ENCODE data around the gene DNAJC5. TPM values are rescaled to one million over a fixed set of nuclear protein-coding genes. Genes with fewer than 3 reads are reported as not detected.
A peak's percentile ranks its signal among the peaks of the same experiment; 100 is the strongest.

The DNAJC5 gene
- total RNA-seq, 1 donor from 2014 or later: 57.9 TPM

- peaks cover 14% of the 10 kb centered on the region for H3K4me1 Mint-ChIP-seq (ENCODE audit: low read depth, unreplicated experiment)
- peak overlapping the region; percentile 75 for H3K4me3 Mint-ChIP-seq (ENCODE audit: unreplicated experiment)
- no peaks in the 10 kb centered on the region for H3K36me3 Mint-ChIP-seq (ENCODE audit: unreplicated experiment)
- H3K27ac Mint-ChIP-seq (ENCODE audit: unreplicated experiment): peak overlapping the region; percentile 66
- DNase-seq: no peak
- no peak for TF ChIP-seq CTCF (IDR thresholded peaks at IDR 0.05; ENCODE audit: partially characterized antibody, unreplicated experiment)
- H3K27me3 Mint-ChIP-seq (ENCODE audit: unreplicated experiment): no peaks in the 10 kb centered on the region
- peaks cover 2% of the 10 kb centered on the region for H3K9me3 Mint-ChIP-seq (ENCODE audit: unreplicated experiment)
Measured at GRCh38 chr20:63858393-63859165, 36.3 kb upstream of the DNAJC5 start.

- no peak for TF ChIP-seq CTCF (IDR thresholded peaks at IDR 0.05; ENCODE audit: partially characterized antibody, unreplicated experiment)
- peaks cover 18% of the 10 kb centered on the region for H3K4me1 Mint-ChIP-seq (ENCODE audit: low read depth, unreplicated experiment)
Measured at GRCh38 chr20:63859166-63859699, 35.7 kb upstream of the DNAJC5 start.

GRCh38 chr20:63860325-63861051 lies 34.4 kb upstream of the DNAJC5 start:
- Mint-ChIP-seq H3K4me1 (ENCODE audit: low read depth, unreplicated experiment) (peaks cover 18% of the 10 kb centered on the region), H3K4me3 (ENCODE audit: unreplicated experiment) (no peak overlapping the region), H3K27me3 (ENCODE audit: unreplicated experiment) (peaks cover 4% of the 10 kb centered on the region), H3K36me3 (ENCODE audit: unreplicated experiment) (no peaks in the 10 kb centered on the region), H3K9me3 (ENCODE audit: unreplicated experiment) (peaks cover 2% of the 10 kb centered on the region), H3K27ac (ENCODE audit: unreplicated experiment) (no peak overlapping the region)
- TF ChIP-seq CTCF (IDR thresholded peaks at IDR 0.05; ENCODE audit: partially characterized antibody, unreplicated experiment): no peak
- no peak for DNase-seq

More at GRCh38 chr20:63859166-63859699, 35.7 kb upstream of the DNAJC5 start:
- Mint-ChIP-seq H3K4me3 (ENCODE audit: unreplicated experiment) (peak overlapping the region; percentile 75), H3K36me3 (ENCODE audit: unreplicated experiment) (no peaks in the 10 kb centered on the region), H3K9me3 (ENCODE audit: unreplicated experiment) (peaks cover 2% of the 10 kb centered on the region), H3K27ac (ENCODE audit: unreplicated experiment) (no peak overlapping the region), H3K27me3 (ENCODE audit: unreplicated experiment) (no peaks in the 10 kb centered on the region)
- no peak for DNase-seq

- Mint-ChIP-seq H3K4me1 (ENCODE audit: low read depth, unreplicated experiment) (peaks cover 14% of the 10 kb centered on the region), H3K27me3 (ENCODE audit: unreplicated experiment) (peaks cover 4% of the 10 kb centered on the region), H3K36me3 (ENCODE audit: unreplicated experiment) (no peaks in the 10 kb centered on the region), H3K9me3 (ENCODE audit: unreplicated experiment) (peaks cover 3% of the 10 kb centered on the region), H3K27ac (ENCODE audit: unreplicated experiment) (no peak within 1 kb of the TSS), H3K4me3 (ENCODE audit: unreplicated experiment) (no peak within 1 kb of the TSS)
- no peak for DNase-seq
- TF ChIP-seq CTCF (IDR thresholded peaks at IDR 0.05; ENCODE audit: partially characterized antibody, unreplicated experiment): no peak
Measured at GRCh38 chr20:63861365-63861934, 33.5 kb upstream of the DNAJC5 start, which contains the start of gene ABHD16B. ABHD16B (plus strand) TSS chr20:63861498; CDS start chr20:63861541, 43 bp downstream.
